Activated naive CD4-positive, alpha-beta T cell treated with anti-CD3 and anti-CD28 coated beads, Interleukin-2, amount 50 U/mL, for 72 hours (primary cell): ENCODE results near the gene PDXP. TPM values are rescaled to one million over a fixed set of nuclear protein-coding genes. Genes with fewer than 3 reads are reported as not detected.

ENCODE experiments used
- ATAC-seq, 2 donors: fragments of 150-1000 bp; cut with Tn5 transposase; 2 replicates each; pipeline ENCODE4 v1.10.0; 2021; ENCODE audit warnings: mild to moderate bottlenecking in 2 of 2, moderate library complexity in 2 of 2
- DNase-seq, 2 donors: peaks; one replicate each; pipeline ENCODE4 v3.0.0; 2021 to 2022; ENCODE audit warnings: low spot score in 2 of 2
- H3K27ac Mint-ChIP-seq, 2 donors: one replicate each; pipeline ENCODE4 v1.8.0; 2022; ENCODE audit warnings: mild to moderate bottlenecking in 2 of 2, mixed read lengths in 2 of 2
- H3K36me3 Mint-ChIP-seq, 2 donors: one replicate each; pipeline ENCODE4 v1.8.0; 2022; ENCODE audit warnings: mixed read lengths in 2 of 2
- H3K9me3 Mint-ChIP-seq, 2 donors: one replicate each; pipeline ENCODE4 v1.8.0; 2022; ENCODE audit warnings: mixed read lengths in 2 of 2
- total RNA-seq, 2 donors: library from RNA; stranded (reverse); gene quantifications; one replicate each; pipeline ENCODE4 v1.2.3, GENCODE V29; 2022

The PDXP gene
- total RNA-seq, 2 donors from 2014 or later, result 34.5 to 38.2 TPM

DNA sequence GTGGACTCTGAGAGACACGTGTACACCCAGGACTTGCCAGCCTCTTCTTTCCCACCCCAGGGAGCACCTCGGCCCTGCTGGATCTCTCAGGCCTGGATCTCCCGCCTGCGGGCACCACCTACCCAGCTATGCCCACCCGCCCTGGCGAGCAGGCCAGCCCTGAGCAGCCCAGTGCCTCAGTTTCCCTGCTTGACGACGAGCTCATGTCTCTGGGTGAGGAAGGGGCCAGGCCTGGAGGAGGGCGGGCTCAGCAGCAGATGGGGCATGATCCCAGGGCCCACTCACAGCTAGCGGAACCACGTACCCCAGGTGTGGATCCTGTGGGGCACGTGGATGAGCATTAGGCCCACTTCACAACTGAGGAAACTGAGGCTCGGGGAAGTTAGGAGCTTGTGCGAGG, 32.8 kb upstream of the PDXP start:
- no peak for DNase-seq
- H3K27ac Mint-ChIP-seq, result peak overlapping the region; percentile 82 to 88
- no peak for ATAC-seq
- peaks cover 0 to 5% of the 10 kb centered on the region in 2 donors for H3K36me3 Mint-ChIP-seq
- H3K9me3 Mint-ChIP-seq, result no peaks in the 10 kb centered on the region

DNA sequence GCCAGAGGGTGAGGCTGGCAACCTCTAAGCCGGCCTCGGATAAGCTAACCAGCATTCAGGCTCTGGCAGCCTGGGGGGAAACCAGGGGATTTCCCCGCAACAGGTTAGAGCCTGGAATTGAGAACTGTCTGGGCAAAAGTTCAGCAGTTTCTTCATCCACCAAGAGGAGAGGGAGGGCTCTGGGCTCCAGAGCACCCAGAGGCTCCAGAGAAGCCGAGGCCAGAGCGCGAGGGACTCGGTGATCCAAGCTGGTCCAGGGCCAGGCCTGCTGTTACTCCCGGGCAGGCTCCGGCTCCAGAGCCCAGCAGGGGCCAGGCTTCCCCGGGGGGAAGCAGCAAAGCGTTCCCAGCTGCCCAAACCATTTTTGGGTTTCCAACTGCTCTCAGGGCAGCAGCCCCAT, 32.4 kb upstream of the PDXP start:
- DNase-seq, result no peak
- Mint-ChIP-seq H3K27ac (peak overlapping the region; percentile 82 to 88), H3K9me3 (no peaks in the 10 kb centered on the region), H3K36me3 (peaks cover 0 to 5% of the 10 kb centered on the region in 2 donors)
- ATAC-seq, result no peak

DNA sequence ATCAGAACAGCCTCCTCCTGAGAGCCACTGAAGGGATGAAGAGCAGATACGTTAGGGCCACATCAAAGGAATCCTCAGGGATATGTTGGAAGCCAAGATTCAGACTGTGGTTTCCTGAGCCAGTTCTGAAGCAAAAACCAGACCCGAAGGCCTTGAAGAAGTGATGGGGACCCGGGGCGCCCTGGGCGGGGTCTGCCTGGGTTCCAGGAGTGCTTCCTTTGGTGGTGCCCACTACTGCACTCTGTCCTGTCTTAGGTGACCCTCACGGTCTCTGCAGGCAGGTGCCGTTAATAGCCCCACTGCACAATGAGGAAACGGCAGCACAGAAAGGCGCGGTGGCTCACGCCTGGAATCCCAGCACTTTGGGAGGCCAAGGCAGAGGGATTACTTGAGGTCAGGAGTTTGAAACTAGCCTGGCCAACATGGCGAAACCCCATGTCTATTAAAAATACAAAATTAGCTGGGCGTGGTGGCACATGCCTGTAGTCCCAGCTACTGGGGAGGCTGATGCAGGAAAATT, 31.9 kb upstream of the PDXP start:
- no peak for ATAC-seq
- Mint-ChIP-seq H3K27ac (peak overlapping the region; percentile 88 to 92), H3K36me3 (peaks cover 0 to 5% of the 10 kb centered on the region in 2 donors), H3K9me3 (no peaks in the 10 kb centered on the region)
- no peak for DNase-seq

DNA sequence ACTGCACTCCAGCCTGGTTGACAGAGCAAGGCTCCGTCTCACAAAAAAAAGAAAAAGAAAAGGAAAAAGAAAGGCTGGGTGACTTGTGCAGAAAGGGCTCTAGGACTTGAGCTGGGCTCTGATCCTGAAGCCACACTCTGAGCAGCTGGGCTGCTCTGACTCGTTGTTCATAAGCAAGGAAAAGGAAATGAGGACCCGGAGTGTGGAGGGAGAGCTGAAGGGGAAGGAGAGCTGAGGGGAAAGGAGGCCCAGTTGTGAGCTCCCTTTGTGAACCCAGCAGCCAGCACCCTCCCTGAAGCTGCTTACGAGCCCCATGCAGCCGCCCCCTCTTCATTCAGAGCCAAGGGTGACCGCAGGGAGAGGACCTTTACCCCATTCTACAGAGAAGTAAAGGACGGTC, 31.4 kb upstream of the PDXP start:
- Mint-ChIP-seq H3K9me3 (no peaks in the 10 kb centered on the region), H3K36me3 (peaks cover 0 to 5% of the 10 kb centered on the region in 2 donors), H3K27ac (peak overlapping the region; percentile 88 to 92)
- ATAC-seq (peak; percentile 4 to 14), DNase-seq (no peak)

DNA sequence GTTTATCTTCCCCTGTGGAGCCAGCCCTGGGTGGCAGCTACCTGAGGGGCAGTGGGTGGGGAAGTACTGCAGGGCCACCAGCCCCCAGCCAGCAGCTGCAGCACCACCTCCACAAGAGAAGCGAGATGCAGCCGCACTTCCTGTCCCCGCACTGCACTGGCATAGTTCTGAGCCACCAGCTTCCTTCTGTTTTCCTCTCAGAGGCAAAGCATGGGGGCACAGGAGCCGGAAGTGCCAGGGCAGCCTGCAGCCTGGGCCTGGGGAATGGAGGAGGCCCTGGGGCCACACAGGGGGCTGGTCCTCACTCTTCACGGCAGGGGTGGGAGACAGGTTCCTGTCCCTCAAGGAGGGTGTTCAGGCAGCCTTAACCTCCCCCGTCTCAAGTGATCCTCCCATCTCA, 31.0 kb upstream of the PDXP start:
- Mint-ChIP-seq H3K9me3 (no peaks in the 10 kb centered on the region), H3K36me3 (peaks cover 0 to 5% of the 10 kb centered on the region in 2 donors), H3K27ac (peak overlapping the region; percentile 88 to 92)
- peak in 1 of 2 donors; percentile 39 for DNase-seq
- ATAC-seq, result peak; percentile 42 to 53

DNA sequence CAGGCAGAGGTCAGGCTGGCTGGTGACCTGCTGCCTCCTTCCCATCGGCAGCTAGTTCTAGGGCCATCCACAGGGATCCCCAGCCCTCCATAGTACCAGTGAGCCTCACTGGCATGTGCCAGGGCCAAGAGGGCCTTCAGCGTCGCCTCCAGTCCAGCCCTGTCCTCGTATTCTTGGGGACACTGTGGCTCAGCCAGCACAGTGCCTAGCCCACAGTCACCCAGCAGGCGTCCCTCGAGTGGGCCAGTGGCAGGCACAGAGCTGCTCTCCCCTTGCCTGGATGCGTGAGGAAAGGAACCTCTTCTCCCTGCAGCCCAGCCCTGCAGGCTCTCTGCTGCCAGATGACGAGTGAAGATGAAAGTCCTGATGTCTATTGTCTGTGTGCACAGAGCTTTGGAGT, 29.7 kb upstream of the PDXP start:
- Mint-ChIP-seq H3K9me3 (no peaks in the 10 kb centered on the region), H3K27ac (peak overlapping the region; percentile 81 to 88), H3K36me3 (peaks cover 0 to under 1% of the 10 kb centered on the region in 2 donors)
- DNase-seq (no peak), ATAC-seq (no peak)

DNA sequence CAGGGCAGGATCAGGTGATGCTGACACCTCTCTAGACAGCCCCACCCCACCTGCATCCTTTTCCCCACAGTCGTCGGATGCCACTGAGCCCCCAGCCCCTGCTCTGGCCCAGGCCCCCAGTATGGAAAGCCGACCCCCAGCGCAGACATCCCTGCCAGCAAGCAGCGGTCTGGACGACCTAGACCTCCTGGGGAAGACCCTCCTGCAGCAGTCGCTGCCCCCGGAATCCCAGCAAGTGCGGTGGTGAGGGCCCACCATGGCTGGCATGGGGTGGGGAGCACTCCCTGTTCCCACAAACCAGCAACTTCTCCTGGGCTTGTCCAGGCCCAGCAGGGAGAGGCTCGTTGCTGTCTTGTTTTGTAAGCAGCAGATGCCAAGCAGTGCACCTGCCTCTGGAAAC, 28.6 kb upstream of the PDXP start:
- Mint-ChIP-seq H3K9me3 (no peaks in the 10 kb centered on the region), H3K36me3 (no peaks in the 10 kb centered on the region)

DNA sequence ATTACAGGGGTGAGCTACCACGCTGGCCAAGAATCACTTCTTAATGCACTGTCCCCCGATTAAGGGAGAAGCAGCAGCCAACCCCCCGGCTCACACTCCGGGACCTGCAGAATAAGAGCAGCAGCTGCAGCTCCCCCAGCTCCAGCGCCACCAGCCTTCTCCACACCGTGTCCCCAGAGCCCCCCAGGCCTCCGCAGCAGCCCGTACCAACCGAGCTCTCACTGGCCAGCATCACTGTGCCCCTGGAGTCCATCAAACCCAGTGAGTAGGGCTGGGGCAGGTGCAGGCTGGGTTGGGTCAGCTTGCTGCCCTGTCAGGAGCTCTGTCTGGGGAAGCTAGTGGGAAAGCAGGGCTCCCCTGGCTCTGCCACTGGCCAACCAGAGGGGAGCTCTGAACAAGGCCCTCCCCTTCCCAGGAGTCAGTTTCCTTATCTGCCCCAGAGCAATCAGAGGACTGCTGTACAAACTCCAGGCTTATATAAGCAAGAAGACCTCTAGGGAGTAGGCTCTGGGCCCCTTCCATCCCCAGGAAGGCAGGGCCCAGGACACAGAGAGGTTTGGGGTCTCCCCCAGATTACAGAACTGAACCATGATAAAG, 27.6 kb upstream of the PDXP start:
- Mint-ChIP-seq H3K9me3 (no peaks in the 10 kb centered on the region), H3K36me3 (no peaks in the 10 kb centered on the region), H3K27ac (peak overlapping the region in 1 of 2 donors; percentile 23)
- ATAC-seq (no peak), DNase-seq (no peak)

More for the DNA sequence above, 28.6 kb upstream of the PDXP start:
- ATAC-seq, result no peak
- no peak for DNase-seq
- no peak overlapping the region for H3K27ac Mint-ChIP-seq

DNA sequence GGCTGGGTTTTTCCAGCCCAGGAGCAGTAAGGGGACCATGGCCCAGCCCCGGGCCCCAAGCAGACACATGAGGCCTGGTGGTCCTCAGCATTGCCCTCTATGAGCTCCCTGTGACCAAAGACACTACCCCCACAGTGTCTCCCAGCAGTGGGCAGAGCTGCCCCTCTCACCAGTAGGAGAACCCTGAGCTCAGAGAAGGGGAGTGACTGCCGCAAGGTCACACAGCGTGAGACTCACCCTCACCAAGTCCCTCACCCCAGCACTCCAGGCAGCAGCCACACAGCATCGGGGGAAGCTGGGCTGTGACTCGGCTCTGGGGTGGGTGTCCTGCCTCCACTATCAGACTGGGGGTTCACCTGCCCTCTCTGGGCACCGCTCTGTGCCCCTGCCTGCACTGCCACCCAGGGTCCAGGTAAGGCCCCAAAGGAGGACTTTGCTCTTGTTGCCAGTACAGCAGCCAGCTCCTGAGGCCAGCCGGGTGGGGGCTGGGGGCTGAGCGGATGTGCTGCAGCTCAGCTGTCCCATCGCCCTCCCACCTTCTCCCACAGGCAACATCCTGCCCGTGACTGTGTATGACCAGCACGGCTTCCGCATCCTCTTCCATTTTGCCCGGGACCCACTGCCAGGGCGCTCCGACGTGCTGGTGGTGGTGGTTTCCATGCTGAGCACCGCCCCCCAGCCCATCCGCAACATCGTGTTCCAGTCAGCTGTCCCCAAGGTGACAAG, 26.9 kb upstream of the PDXP start:
- Mint-ChIP-seq H3K36me3 (no peaks in the 10 kb centered on the region), H3K9me3 (no peaks in the 10 kb centered on the region), H3K27ac (peak overlapping the region; percentile 93 to 95)
- ATAC-seq (no peak), DNase-seq (no peak)

DNA sequence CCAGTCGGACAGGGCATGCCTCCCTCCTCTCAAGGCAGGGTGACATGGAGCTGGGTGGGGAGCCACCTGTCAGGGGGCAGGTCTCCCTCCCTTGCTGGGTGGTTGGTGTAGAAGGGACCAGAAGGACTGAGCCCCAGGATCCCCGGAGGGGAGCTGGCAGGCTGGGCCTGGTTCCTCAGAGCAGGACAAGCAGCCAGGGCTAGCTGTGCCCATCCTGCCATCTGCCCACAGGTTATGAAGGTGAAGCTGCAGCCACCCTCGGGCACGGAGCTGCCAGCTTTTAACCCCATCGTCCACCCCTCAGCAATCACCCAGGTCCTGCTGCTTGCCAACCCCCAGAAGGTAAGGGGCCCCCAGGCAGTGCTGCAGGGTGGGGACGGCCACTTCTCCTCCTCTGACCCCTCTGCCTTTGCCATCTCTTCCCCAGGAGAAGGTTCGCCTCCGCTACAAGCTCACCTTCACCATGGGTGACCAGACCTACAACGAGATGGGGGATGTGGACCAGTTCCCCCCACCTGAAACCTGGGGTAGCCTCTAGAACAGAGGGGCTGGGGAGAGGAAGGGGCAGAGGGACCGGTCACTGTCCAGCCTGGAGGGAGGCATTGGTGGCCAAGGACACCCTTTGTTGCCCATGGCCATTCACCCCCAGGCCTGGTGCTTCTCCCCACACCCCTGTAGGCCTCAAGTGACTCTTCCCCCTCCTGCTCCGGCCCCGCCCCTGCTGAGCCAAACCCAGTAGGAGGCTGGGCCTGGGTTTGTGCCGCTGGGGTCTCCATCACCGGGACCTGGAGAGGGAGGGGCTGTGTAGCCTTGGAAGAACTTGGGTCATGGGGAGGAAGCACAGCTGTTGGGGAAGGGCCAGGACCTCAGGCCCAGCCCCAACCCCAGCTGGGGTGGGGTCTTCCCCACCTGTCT, 26.1 kb upstream of the PDXP start:
- peak overlapping the region; percentile 93 to 95 for H3K27ac Mint-ChIP-seq
- no peaks in the 10 kb centered on the region for H3K9me3 Mint-ChIP-seq
- H3K36me3 Mint-ChIP-seq, result no peaks in the 10 kb centered on the region
- ATAC-seq (no peak), DNase-seq (no peak)

DNA sequence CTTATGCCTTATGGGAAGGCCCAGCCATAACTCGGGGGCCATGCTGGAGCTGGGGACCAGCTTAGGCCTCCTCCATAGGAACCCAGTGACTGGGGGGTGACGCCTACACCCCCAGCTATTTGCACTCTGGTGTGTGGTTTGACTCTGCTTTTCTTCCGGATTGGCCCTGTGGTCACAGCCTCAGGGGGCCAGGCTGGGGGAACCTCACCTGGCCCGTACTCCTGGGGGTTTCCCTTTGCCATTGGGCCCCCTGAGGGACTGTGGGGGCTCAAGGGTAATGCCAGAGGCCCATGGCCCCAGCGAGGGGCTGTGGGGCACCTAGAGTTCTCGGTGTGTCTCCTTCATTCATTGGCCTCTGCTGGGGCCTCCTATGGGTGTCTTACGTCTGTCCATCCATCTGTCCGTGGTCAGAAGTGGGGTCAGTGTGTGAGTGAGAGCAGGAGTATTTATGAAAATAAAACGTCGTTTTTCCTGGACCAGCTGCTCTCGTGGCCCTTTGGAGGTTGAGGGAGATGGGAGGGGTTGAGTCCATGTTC, 25.4 kb upstream of the PDXP start:
- ATAC-seq (peak; percentile 21 to 37), DNase-seq (peak in 1 of 2 donors; percentile 71)

DNA sequence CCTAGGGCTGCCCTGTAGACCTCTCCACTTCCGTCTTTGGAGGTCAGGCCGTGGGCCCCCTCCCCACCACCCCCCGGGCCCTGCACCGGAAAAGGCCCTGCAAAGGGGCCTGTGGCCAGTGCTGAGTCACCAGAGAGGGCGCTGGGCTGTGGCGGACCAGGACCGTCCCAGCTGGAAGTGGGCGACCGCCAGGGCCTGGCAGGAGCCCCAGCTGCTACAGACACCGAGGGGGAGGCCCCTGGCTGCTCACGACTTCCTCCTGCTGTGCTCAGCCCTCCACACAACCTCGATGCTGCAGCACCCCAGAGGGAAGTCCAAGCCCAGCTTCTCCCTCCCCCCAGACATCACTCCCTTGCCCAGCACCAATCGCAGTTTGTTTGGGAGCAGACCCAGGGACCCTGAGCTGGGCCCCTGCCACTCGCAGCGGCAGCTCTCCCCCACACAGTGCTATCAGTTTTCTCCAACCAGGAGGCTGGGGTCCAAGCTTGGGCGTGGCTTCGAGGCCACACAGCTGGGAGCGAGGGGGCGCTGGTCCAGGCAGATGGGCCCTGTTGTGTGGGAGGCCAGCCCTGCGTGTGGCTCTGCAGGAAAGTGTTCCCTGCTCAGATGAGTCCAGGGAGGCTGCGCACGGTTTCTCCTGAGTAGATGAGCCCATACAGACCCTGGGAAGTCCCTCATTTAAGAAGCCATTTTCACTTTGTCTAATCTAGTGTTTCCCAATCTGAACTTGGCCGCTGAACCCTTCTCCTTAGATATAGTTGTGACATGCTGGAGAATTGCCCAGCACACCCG, 24.7 kb upstream of the PDXP start:
- DNase-seq, result peak; percentile 52 to 91
- peak; percentile 71 to 86 for ATAC-seq
- Mint-ChIP-seq H3K27ac (peak overlapping the region; percentile 91 to 93), H3K36me3 (peaks cover 0 to 5% of the 10 kb centered on the region in 2 donors), H3K9me3 (no peaks in the 10 kb centered on the region)

More for the DNA sequence above, 25.4 kb upstream of the PDXP start:
- H3K9me3 Mint-ChIP-seq, result no peaks in the 10 kb centered on the region
- no peaks in the 10 kb centered on the region for H3K36me3 Mint-ChIP-seq
- peak overlapping the region; percentile 91 to 93 for H3K27ac Mint-ChIP-seq

DNA sequence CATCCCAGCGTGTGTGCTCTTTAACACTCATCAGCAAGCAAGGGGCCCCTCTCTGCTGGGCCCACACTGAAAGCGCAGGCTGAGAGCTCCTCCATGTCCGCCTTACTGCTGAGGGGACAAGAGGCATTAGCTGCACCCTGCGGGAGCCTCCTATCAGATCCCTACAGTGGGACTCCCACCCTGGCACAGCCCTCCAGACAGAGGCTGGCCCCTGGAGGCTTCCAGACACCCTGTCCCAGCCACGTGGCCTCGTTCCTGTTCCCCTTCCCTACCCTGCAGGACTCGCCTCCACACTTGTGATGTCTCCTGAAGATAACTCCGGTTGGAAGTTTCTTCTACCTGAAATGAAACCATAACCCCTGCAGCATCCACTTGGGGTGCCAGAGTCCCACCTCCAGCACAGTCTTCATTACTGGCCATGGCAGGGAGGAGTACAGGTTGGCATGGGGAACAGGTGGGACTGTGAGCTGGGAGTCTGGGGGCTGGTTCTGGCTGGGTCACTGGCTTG, 24.1 kb upstream of the PDXP start:
- Mint-ChIP-seq H3K36me3 (peaks cover 0 to 5% of the 10 kb centered on the region in 2 donors), H3K27ac (peak overlapping the region; percentile 78 to 93), H3K9me3 (no peaks in the 10 kb centered on the region)
- no peak for ATAC-seq
- no peak for DNase-seq

DNA sequence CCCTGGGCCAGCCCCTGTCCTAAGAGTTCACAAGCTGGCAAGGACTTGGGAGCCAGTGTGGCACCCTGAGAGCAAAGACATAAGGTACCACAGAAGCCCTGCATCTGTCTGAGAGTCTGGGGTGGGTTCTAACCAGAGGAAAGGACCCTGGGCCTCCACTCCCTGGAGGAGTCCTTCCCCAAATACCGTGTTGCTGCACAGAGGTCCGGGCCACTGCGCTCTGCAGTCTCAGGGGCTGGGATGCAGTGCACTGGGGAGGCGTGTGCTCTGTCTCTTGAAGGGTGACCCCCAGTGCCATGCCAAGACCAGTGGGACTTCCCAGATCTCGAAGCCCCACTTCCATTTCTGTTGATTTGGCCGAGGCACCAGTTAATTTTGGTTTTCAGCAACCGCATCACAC, 23.4 kb upstream of the PDXP start:
- ATAC-seq, result no peak
- Mint-ChIP-seq H3K36me3 (peaks cover 2 to 7% of the 10 kb centered on the region in 2 donors), H3K9me3 (no peaks in the 10 kb centered on the region), H3K27ac (peak overlapping the region in 1 of 2 donors; percentile 93)
- DNase-seq, result no peak

DNA sequence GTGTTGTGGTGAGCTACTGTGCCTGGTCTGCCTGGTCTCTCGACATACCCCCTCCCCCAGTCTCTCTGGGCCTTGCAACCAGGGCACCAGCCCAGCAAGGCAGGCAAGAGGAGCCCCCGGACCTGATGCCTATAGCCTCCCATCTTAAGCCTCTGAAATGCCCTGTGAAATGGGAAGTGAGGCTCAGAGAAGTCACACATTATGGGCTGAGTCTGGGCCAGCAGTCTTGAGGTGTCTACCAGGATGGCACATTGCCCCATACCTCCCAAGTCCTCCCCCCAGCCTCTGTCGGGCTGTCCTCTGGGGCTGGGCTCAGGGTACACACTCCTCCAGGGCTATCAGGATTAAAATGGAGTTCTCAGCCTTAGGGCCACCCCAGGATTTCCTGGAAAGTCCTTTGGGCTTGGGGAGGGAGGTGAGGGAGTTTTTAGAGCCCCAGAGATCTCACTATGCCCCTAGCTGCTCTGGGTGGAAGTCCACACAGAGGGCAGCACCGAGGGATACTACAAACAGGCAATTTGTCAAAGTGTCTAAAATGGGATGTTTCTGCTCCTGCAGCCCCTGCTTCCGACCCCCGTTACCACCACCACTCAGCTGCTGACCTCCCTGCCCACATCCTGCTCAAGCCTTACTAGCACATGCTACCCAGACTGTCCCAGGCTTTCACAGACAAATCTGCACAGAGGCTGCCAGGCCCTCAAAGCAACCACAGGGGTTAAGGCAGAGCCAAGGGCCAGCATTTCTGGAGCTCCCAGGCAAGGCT, 22.2 kb upstream of the PDXP start:
- Mint-ChIP-seq H3K27ac (peak overlapping the region; percentile 74 to 93), H3K36me3 (peaks cover 6 to 11% of the 10 kb centered on the region in 2 donors), H3K9me3 (no peaks in the 10 kb centered on the region)
- DNase-seq (no peak), ATAC-seq (no peak)
